ENCODE results near the gene FAM241B.

Gene FAM241B

GRCh38 chr10:69647126-69647525 is 17.1 kb downstream of the FAM241B start:
- in situ Hi-C loops (cut with HindIII; ENCODE audit: low sequenced_read_pairs): loop anchor here (10.0 kb wide), 1 partner anchor 48 kb away; no protein-coding TSS in a partner anchor

DNA sequence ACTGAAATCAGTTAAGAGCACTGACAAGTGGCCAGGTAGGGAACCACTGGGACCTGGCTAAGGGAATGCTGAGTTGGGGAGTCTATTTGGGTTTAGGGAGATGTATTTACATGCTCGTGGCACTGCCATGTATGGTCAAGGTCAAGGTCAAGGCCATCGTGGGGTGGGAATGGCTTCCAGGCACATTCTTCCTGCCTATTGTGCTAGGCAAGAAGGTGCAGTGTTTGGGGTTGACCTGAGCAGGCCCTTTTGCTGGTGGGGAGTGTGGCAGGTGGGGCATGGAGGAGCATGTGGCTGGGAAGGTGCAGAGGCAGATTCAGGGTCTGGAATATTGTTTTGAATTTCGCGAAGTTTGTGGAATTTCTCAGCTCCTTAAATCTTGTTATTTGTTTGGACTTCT is 17.8 kb downstream of the FAM241B start:
- in situ Hi-C loops (cut with HindIII; ENCODE audit: low sequenced_read_pairs): loop anchor here (10.0 kb wide), 1 partner anchor 47 kb away; no protein-coding TSS in a partner anchor

DNA sequence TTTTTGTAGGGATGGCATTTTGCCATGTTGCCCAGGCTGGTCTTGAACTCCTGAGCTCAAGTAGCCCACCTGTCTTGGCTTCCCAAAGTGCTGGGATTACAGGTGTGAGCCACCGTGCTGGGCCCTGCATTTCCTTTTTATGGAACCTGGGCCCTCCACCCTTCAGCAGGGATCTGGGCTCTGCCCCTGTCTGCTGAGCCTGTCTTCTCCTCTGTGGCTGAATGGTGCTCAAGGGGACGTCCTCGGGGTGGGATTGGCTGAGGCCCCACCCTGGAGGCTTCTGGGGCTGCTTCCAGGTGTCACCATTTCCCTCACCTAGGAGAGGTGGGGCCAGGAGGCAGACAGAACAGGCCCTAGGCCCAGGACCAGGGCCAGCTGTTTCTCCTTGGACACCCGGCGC is 18.4 kb downstream of the FAM241B start:
- in situ Hi-C loops (cut with HindIII; ENCODE audit: low sequenced_read_pairs): loop anchor here (10.0 kb wide), 1 partner anchor 46 kb away; no protein-coding TSS in a partner anchor

GRCh38 chr10:69649786-69650550 is 19.9 kb downstream of the FAM241B start:
- in situ Hi-C loops (cut with HindIII; ENCODE audit: low sequenced_read_pairs): loop anchor here (10.0 kb wide), 1 partner anchor 45 kb away; no protein-coding TSS in a partner anchor

GRCh38 chr10:69650589-69651261 is 20.7 kb downstream of the FAM241B start:
- in situ Hi-C loops (cut with HindIII; ENCODE audit: low sequenced_read_pairs): no loop called here

- in situ Hi-C loops (cut with HindIII; ENCODE audit: low sequenced_read_pairs): no loop called here
Observed at GRCh38 chr10:69651362-69651761, 21.3 kb downstream of the FAM241B start.

GRCh38 chr10:69652111-69652856 is 22.2 kb downstream of the FAM241B start:
- in situ Hi-C loops (cut with HindIII; ENCODE audit: low sequenced_read_pairs): no loop called here

DNA sequence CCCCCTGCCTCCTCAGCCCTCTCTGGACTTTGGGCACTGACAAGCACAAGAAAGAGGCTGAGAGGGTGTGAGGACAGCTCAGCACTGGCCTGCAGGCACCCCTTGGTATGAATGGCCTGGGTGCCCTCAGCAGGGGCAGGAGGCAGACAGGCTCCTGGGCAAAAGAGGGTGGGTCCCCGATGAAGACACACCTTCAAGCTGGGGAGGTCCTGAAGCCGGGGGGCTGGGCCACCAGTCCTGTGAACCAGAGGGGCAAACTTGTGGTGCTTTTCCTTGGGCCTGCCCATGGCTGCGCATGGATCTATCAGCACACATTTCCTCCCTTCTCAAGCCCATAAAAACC is 22.8 kb downstream of the FAM241B start:
- in situ Hi-C loops (cut with HindIII; ENCODE audit: low sequenced_read_pairs): no loop called here

- in situ Hi-C loops (cut with HindIII; ENCODE audit: low sequenced_read_pairs): no loop called here
Observed at GRCh38 chr10:69653561-69653960, 23.5 kb downstream of the FAM241B start.

GRCh38 chr10:69655124-69655867 is 25.2 kb downstream of the FAM241B start:
- in situ Hi-C loops (cut with HindIII; ENCODE audit: low sequenced_read_pairs): no loop called here

DNA sequence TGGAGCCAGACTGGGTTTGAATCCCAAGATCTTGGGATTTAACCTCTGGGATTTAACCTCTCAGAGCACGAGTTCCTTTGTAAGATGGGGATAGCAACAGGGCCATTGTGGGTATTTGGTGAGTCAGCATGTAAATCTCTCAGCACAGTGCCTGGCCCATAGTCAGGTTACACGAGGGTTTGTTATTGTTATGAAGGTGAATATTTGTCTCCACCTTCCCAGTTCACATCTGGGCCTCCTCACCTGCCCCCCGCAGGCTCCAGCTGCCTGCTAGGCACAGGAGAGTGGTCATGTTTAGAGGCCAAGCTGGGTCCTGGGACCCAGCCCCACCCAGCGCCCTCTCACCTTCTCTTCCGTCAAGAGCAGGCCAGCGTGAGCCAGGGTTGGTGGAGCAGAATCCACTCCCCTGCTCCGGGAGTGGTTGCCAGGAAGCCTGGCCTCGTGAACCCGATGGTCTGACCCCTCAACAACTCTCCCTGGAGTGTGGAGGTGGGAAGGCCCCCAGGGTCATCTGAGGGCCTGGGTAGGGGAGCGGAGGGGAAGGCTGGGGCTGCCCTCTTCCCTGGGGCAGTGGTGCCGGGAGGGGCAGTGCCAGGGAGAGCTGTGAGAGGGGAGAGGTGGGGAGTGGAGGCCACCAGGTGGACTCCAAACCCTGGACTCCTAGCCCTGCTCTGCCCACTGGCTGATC is 26.0 kb downstream of the FAM241B start:
- in situ Hi-C loops (cut with HindIII; ENCODE audit: low sequenced_read_pairs): no loop called here

DNA sequence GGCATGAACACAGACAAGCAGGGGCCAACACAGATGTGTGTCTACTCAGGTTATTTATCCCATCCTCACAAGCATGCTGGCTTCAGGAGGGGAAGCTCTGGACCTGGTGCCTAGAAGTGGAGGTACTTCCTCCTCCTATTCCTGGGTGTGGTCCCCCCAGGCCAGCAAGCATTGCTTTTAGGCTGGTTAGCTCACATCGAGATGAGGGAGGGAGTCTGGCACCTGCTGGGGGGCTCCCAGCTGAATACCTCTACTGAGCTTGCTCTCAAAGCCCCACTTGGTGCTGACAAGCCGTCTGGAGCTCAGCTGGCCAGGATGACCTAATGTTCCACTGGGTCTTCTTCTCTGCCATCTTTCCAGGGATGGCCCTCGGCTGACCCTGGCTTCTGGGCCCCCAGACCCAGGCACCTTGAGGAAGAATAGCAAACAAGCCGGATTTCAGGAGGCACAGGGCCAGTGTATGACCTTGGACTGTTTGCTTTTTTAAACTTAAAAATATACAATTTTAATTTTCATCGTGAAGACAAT is 26.8 kb downstream of the FAM241B start:
- in situ Hi-C loops (cut with HindIII; ENCODE audit: low sequenced_read_pairs): no loop called here

DNA sequence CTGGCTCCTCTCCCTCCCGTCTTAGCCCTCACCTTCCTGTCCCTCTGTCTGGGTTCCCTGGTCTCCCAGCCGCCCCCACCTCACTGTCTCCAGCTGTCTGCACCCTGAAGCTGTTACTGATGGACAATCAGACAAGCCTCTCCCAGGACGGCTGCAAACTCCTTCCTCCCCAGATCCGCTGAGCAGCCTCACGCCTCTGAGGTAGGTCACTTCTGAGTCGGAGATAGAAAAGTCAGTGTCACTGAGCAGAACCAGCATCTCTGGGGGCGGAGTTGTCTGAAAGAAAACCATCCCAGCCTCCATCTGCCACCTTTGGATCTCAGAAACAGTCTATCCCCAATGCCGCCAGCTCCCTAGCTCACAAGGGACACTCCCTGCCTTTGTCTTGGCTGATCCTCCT is 27.4 kb downstream of the FAM241B start:
- in situ Hi-C loops (cut with HindIII; ENCODE audit: low sequenced_read_pairs): no loop called here

- in situ Hi-C loops (cut with HindIII; ENCODE audit: low sequenced_read_pairs): no loop called here
Observed at GRCh38 chr10:69657866-69658265, 27.8 kb downstream of the FAM241B start.

- in situ Hi-C loops (cut with HindIII; ENCODE audit: low sequenced_read_pairs): loop anchor here (5.0 kb wide), 1 partner anchor 38 kb away; no protein-coding TSS in a partner anchor
Observed at GRCh38 chr10:69659241-69660038, 29.4 kb downstream of the FAM241B start.

DNA sequence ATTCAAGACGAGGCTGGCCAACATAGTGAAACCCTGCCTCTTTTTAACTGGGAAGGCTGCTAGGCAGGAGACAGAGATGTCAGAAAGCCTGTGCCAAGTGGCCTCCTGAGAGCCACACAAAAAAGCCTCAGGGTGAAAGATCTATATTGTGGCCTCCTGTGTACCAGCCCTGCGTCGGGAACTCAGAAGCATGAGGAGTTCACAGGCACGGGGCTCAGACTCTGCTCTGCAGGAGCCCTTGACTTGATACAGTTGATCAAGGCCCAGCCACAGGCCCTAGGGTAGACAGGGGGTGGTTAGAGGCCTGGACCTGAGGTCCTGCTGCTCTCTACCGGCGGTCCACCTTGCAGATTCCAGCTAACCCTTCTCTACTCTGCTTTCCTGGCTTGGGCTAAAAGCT is 30.2 kb downstream of the FAM241B start:
- in situ Hi-C loops (cut with HindIII; ENCODE audit: low sequenced_read_pairs): loop anchor here (5.0 kb wide), 1 partner anchor 37 kb away; no protein-coding TSS in a partner anchor

DNA sequence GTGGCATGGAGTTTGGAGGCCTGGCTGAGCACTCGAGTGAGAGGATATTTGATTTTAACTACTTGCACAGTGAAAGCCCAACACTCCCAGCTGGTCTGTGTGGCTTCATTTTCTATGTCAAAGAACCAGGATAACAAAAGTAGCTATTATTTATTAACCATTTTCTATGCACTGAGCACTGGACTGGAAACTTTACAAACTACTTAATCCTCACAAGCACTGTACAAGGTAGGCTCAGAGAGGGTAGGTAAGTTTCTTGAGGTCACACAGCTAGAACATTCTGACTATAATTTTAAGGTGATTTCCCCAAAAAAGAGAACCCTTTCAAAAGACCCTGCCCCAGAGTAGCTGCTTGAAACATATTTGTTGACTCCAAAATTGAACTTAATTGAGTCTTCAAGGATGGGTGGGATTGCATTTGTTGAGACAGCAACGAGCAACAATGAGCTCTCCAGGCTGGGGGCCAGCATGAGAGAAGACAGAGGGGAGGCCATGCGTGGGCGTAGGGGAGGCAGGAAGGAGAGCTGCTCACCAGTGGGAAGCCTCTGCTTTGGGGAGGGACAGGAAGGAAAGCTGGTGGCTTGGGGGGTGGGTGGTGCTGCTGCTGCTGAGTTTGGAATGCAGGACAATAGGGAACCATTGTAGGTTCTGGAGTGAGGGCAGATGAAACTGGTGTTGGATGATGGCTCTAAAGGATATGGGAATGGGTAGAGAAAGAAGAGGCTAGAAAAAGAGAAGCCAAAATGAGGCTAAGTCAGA is 31.5 kb downstream of the FAM241B start:
- in situ Hi-C loops (cut with HindIII; ENCODE audit: low sequenced_read_pairs): loop anchor here (5.0 kb wide), 1 partner anchor 36 kb away; no protein-coding TSS in a partner anchor

DNA sequence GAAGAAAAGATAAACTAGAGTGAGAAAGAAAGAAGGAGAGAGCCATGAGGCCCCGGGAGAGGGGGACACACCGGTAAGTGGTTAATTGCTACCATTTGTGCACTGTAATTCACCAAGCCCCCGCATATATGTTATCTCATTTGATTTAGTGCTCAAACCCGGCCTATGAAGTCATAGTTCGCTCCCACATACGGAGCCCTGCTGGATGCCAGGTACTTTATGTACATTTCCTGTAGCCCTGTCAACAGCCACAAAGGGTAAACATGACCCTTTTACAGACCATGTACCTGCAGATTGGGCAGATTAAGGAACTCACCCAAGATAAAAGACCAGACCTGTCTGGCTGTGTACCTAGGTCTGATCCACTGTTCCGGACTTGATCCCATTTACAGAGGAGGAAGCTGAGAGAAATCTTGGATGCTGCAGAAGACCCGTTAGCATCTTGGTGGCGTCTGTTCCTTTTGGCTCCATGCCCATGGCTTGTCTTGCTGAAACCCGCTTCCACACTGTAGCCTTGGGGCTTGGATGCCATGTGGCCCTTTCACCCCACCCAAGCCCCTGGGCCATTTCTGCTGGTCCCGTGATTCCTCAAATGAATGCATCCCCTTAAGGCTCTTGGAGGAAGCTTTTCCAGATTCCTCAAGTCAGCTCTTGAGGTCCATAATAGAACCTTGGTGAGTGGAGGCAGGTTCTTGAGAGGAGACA is 32.3 kb downstream of the FAM241B start:
- in situ Hi-C loops (cut with HindIII; ENCODE audit: low sequenced_read_pairs): loop anchor here (5.0 kb wide), 1 partner anchor 35 kb away; no protein-coding TSS in a partner anchor

All from DLD1 (cell line).